ENCODE data around the gene LRRFIP1. TPM values are rescaled to one million over a fixed set of nuclear protein-coding genes. Genes with fewer than 3 reads are reported as not detected.

The LRRFIP1 gene
- total and polyA plus RNA-seq, 2 of the 13 experiments (the other 11 are each of a cell fraction or from before 2014, with no cell fraction given): 15.9 to 40.5 TPM

DNA sequence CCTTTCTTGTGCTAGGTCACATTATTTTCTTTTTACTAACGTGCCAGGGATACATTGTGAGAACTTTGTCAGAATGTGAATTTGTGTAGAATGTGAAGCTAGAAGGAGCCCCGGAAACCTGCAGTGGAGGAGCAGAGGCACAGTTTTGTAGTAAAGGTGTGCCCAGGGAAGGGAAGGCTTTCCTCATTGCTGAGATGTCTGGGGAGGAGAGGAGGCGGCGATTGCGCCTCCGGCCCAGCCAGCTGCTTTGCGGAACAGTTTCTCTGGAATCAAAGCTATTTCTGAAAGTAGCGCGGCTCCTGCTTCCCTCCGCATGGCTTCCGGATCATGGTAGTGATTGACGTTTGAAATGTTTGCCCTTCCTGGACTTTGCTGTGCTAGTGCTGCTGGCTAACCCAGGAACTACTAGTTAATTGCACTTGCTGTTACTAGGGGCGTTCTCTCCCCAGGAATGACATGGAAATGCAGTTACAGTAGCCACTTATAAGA is 88.1 kb downstream of the LRRFIP1 start (continued):
- TF ChIP-seq HNRNPLL (IDR thresholded peaks at IDR 0.05; ENCODE audit: low read depth, low read length, poor library complexity, severe bottlenecking) (peak; percentile 30), ZFP36 (IDR thresholded peaks at IDR 0.05; ENCODE audit: borderline replicate concordance, low read depth, low read length, partially characterized antibody) (no peak), SRSF4 (IDR thresholded peaks at IDR 0.05; ENCODE audit: low read depth, low read length, poor library complexity, severe bottlenecking) (no peak), CCDC6 (CRISPR knock-in tag; IDR thresholded peaks at IDR 0.05) (0 out of 2 replicates have a peak, but pooled peaks have one; percentile 20), KAT7 (CRISPR knock-in tag; IDR thresholded peaks at IDR 0.05; ENCODE audit: borderline replicate concordance) (no peak), DNMT3B (CRISPR knock-in tag; conservative IDR thresholded peaks at IDR 0.05) (no peak), ZNF124 (CRISPR knock-in tag; IDR thresholded peaks at IDR 0.05) (0 out of 2 replicates have a peak, but pooled peaks have one; percentile 30), ZNF816 (CRISPR knock-in tag; IDR thresholded peaks at IDR 0.05; ENCODE audit: borderline replicate concordance) (no peak), IRF2 (CRISPR knock-in tag; IDR thresholded peaks at IDR 0.05) (no peak; the same call in 1 of the 2 replicates), HOXA5 (CRISPR knock-in tag; IDR thresholded peaks at IDR 0.05) (no peak), NRL (CRISPR knock-in tag; IDR thresholded peaks at IDR 0.05; ENCODE audit: borderline replicate concordance) (no peak), ZKSCAN8 (CRISPR knock-in tag; IDR thresholded peaks at IDR 0.05; ENCODE audit: borderline replicate concordance) (peak; percentile 69; the same call in 1 of the 2 replicates), ZNF543 (CRISPR knock-in tag; IDR thresholded peaks at IDR 0.05) (0 out of 2 replicates have a peak, but pooled peaks have one; percentile 47), GZF1 (CRISPR knock-in tag; IDR thresholded peaks at IDR 0.05) (peak; percentile 76; the same call in 1 of the 2 replicates), HIVEP1 (CRISPR knock-in tag; IDR thresholded peaks at IDR 0.05) (no peak), PAWR (CRISPR knock-in tag; IDR thresholded peaks at IDR 0.05; ENCODE audit: borderline replicate concordance) (no peak), KAT2B (IDR thresholded peaks at IDR 0.05; ENCODE audit: borderline replicate concordance, low read depth, low read length) (no peak), ZNF354B (CRISPR knock-in tag; IDR thresholded peaks at IDR 0.05) (no peak), NPAS2 (CRISPR knock-in tag; IDR thresholded peaks at IDR 0.05; ENCODE audit: borderline replicate concordance) (no peak), NFYB (CRISPR knock-in tag; IDR thresholded peaks at IDR 0.05) (no peak), ZNF724P (CRISPR knock-in tag; IDR thresholded peaks at IDR 0.05; ENCODE audit: borderline replicate concordance) (no peak), KLF9 (CRISPR knock-in tag; IDR thresholded peaks at IDR 0.05; ENCODE audit: low read depth) (no peak), PHF20 (CRISPR knock-in tag; IDR thresholded peaks at IDR 0.05) (peak; percentile 59; the same call in 1 of the 2 replicates), LCORL (IDR thresholded peaks at IDR 0.05) (no peak), LCORL (CRISPR knock-in tag; IDR thresholded peaks at IDR 0.05) (peak; percentile 86), ZNF781 (CRISPR knock-in tag; IDR thresholded peaks at IDR 0.05; ENCODE audit: borderline replicate concordance, not compliant biosample characterization) (peak; percentile 36)
- TF ChIP-seq, protein P1, sequence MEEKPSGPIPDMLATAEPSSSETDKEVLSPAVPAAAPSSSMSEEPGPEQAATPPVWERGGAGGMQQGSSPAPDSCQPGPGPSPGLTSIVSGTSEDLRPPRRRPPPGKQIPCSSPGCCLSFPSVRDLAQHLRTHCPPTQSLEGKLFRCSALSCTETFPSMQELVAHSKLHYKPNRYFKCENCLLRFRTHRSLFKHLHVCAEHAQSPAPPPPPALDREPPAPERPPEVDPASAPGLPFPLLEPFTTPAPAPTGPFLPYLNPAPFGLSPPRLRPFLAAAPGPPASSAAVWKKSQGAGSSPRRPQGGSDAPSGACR (CRISPR knock-in tag; IDR thresholded peaks at IDR 0.05): peak; percentile 66; the same call in 1 of the 2 replicates
- TF ChIP-seq, protein P2, sequence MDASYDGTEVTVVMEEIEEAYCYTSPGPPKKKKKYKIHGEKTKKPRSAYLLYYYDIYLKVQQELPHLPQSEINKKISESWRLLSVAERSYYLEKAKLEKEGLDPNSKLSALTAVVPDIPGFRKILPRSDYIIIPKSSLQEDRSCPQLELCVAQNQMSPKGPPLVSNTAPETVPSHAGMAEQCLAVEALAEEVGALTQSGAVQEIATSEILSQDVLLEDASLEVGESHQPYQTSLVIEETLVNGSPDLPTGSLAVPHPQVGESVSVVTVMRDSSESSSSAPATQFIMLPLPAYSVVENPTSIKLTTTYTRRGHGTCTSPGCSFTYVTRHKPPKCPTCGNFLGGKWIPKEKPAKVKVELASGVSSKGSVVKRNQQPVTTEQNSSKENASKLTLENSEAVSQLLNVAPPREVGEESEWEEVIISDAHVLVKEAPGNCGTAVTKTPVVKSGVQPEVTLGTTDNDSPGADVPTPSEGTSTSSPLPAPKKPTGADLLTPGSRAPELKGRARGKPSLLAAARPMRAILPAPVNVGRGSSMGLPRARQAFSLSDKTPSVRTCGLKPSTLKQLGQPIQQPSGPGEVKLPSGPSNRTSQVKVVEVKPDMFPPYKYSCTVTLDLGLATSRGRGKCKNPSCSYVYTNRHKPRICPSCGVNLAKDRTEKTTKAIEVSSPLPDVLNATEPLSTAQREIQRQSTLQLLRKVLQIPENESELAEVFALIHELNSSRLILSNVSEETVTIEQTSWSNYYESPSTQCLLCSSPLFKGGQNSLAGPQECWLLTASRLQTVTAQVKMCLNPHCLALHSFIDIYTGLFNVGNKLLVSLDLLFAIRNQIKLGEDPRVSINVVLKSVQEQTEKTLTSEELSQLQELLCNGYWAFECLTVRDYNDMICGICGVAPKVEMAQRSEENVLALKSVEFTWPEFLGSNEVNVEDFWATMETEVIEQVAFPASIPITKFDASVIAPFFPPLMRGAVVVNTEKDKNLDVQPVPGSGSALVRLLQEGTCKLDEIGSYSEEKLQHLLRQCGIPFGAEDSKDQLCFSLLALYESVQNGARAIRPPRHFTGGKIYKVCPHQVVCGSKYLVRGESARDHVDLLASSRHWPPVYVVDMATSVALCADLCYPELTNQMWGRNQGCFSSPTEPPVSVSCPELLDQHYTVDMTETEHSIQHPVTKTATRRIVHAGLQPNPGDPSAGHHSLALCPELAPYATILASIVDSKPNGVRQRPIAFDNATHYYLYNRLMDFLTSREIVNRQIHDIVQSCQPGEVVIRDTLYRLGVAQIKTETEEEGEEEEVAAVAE (CRISPR knock-in tag; IDR thresholded peaks at IDR 0.05; ENCODE audit: borderline replicate concordance): no peak; the same call in 1 of the 2 replicates

Data from HepG2 (cell line).